ENCODE results near the gene CFAP410.
"Not testable (repeated sequence)": the region's sequence is repeated elsewhere in the genome, so short reads cannot be mapped to it uniquely, and the experiment has no call there.

Gene CFAP410

DNA sequence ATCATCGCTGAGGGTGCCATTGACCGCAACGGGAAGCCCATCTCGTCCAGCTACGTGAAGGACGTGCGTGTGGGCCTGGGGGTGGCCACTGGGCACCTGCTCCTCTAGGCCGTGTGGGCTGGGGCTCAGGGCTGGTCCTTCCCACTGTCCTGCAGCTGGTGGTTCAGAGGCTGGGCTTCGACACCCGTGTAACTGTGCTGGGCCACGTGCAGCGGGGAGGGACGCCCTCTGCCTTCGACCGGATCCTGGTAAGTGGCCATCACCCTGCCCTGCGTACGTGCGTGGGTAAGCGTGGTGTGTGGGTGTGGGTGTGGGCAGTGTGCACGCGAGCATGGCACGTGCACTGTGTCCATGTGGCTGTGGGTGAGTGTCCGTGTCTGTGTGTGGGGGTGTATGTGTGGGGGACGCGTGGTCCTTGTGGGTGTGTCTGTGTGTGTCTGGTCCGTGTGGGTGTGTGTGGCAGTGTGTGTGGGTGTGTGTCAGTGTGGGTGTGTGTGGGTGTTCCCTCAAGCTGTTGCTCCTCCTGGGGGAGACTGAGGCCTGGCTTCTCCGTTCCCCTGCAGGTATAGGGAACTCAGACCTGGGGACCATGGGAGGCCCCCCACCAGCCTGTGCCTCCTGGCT is 22.8 kb downstream of the CFAP410 start:
- DNase-seq (ENCODE audit: low read depth) = no peak

DNA sequence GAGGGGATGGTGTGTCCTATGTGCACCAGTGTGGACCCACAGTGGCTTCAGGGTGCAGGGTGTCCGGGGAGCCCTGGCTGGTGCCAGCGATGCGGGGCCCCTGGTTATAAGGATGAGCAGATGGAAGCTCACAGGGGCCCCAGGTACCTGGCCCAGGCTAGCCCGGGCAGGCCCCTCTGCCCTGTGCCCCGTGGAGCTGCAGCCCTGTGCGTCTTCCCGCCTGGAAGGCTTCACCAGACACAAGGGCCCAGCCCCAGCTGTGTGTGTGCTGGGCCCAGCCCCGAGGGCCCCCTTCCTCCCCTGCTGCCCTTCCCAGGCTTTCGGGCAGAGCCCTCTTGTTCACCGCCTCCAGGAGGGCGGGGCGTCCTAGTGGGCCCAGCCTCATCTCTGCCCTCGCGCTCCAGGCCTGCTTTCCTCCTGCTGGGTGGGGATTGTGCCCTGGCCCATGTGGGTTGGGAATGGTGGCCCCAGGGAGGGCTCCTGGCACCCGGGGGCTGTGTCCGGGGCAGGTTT is 23.4 kb downstream of the CFAP410 start:
- no peak for DNase-seq (ENCODE audit: low read depth)

GRCh38 chr21:44314561-44314960 is 24.6 kb downstream of the CFAP410 start:
- no peak for DNase-seq (ENCODE audit: low read depth)

- DNase-seq (ENCODE audit: low read depth) = no peak
Measured at GRCh38 chr21:44314128-44314527, 25.1 kb downstream of the CFAP410 start.

DNA sequence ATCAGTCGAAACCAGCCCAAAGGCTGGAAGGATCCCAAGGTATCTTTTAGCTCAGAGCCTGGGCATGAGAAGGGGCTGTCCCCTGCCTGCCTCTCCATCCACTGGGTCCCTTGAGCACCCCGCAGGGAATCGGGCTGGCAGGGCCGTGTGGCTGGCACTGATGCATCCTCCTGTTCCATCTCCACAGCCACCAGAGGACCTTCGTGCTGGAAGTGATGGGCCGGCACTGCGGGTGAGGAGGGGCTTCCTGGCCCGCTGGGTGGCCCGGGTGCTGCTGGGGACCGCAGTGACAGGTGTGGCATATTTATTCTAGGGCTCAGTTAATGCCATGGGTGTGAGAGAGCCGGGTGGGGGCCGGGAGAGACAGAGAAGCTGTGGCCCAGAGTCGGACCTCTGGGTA is 25.7 kb downstream of the CFAP410 start:
- no peak for DNase-seq (ENCODE audit: low read depth)

DNA sequence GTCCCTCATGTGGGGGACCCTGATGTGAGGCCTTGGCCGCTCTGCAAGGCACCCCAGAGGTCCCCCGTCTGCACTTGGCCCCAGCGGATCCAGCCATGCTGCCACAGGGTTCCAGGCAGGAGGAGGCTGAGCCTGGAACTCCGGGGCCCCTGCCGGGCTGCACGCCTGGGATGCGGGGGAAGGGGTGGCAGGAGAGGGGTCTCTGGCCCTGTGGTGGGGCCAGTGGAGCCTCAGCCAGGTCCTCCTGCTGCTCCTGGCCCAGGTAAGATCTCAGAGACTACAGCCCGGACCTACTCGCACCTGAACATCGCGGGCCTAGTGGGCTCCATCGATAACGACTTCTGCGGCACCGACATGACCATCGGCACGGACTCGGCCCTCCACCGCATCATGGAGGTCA is 26.5 kb downstream of the CFAP410 start:
- no peak for DNase-seq (ENCODE audit: low read depth)

GRCh38 chr21:44312089-44312488 is 27.1 kb downstream of the CFAP410 start:
- no peak for DNase-seq (ENCODE audit: low read depth)

DNA sequence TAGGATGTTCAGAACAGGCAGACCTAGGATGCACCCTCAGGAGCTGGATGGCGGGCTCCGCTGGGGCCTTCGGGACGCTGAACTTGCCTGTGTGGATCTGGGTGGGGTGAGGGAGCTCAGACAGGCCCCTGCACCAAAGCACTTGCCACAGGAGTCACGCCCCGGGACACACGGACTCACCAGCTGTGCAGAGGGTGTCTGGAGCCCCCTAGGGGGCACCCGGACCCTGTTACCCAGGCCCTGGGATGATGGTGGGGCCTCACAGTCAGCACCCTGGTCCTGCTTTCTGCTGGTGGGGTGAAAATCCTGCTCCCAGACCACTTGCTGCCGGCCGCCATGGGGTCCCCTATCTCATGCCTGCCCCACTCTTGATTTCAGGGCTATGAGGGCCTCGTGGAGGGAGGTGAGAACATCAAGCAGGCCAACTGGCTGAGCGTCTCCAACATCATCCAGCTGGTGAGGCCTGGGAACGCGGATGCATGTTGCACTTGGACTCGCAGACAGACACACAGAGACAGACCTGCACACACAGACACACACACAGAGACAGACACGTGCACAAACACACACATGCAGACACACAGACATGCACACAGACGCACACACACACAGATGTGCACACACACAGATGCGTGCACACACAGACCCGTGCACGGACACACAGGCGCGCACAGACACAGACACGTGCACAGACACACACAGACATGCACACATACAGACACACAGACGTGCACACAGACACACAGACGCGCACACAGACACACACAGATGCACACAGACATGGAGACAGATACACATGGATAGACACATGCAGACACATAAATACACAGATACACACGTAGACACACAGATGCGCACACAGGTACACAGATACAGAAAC is 28.3 kb downstream of the CFAP410 start:
- DNase-seq (ENCODE audit: low read depth) = no peak

DNA sequence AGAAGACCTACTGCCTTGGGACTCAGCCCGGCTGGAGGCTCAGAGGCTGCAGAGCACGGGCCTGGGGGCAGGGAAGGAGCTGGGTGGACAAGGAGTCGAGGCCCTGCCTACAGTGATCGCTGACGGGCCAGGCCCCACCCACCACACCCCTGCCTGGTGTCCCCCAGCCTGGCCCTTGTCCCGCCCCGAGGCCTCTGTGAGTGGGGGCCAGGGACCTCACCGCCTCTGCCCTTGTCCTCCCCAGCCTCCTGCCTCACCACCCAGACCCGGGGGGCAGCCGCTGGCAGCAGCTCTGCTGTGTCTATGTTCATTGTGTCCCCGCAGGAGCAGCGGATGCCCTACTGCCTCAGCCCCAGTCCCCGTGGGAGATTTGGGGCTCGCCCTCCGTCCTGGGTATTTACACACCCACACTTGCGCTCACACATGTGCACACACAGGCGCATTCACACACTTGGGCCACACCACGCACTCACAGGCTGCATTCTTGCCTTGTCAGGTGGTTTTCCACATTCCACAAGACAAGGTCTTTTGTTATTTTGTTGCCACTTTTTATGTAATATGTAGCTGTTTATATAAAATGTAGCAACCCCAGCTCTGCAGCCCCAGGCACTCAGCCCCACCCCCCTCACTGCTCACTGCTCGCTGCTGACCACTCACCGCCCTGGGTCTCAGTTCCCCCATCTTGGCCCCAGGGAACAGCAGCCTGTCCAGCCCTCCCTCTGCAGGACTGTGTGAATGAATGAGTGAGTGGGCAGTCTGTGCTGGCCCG is 32.1 kb downstream of the CFAP410 start:
- peak; percentile 77 for DNase-seq (ENCODE audit: low read depth)

GRCh38 chr21:44305691-44306090 is 33.5 kb downstream of the CFAP410 start:
- DNase-seq (ENCODE audit: low read depth) = no peak

DNA sequence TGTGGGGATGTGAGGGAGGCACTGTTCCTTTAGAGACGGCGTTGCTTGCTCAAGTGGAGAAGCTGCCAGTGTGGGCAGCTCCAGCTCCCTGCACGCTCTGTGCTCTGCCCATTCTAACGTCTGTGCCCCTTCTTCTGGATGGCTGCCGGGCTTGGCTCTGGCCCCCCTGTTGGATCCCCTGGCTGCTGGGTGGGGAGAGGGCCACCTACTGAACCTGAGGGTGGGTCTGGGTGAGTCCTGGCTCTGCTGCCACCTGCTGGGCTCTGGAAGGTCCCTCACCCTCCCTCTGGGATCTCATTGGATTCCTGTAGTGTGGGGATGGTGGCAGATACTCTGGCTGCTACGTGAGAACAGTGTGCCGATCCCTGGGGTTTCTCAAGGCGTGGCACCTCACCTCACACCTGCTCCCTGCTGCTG is 34.3 kb downstream of the CFAP410 start:
- DNase-seq (ENCODE audit: low read depth) = peak; percentile 32

DNA sequence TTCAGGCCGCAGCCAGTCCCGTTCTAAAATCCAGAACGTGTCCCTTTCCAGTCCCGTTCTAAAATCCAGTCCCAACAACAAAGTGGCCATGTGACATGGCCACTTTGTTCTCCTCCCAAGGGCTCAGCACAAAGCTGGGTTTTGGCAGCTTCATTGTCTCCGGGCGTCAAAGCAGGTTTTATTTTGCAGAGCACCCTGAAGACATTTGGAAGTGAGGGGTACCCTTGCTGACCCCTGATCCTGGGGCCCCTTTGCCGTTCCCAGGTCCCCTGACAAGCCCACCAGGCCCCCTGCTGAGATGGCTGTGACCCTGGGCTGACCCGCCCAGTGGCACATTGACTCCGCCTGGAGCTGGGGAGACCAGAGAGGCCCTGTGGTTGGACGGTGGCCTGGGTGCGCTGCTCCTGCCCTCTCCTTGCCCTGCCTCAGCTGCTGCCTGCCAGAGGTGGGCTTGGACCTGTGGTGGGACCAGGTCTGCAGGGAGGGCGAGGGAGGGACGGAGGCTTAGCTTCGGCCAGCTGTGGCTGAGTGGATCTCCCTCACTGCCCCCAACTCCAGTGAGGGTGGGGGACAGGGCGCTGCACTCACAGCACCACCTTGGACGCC is 35.1 kb downstream of the CFAP410 start:
- DNase-seq (ENCODE audit: low read depth) = no peak

- no peak for DNase-seq (ENCODE audit: low read depth)
Measured at GRCh38 chr21:44303490-44303981, 35.7 kb downstream of the CFAP410 start.

DNA sequence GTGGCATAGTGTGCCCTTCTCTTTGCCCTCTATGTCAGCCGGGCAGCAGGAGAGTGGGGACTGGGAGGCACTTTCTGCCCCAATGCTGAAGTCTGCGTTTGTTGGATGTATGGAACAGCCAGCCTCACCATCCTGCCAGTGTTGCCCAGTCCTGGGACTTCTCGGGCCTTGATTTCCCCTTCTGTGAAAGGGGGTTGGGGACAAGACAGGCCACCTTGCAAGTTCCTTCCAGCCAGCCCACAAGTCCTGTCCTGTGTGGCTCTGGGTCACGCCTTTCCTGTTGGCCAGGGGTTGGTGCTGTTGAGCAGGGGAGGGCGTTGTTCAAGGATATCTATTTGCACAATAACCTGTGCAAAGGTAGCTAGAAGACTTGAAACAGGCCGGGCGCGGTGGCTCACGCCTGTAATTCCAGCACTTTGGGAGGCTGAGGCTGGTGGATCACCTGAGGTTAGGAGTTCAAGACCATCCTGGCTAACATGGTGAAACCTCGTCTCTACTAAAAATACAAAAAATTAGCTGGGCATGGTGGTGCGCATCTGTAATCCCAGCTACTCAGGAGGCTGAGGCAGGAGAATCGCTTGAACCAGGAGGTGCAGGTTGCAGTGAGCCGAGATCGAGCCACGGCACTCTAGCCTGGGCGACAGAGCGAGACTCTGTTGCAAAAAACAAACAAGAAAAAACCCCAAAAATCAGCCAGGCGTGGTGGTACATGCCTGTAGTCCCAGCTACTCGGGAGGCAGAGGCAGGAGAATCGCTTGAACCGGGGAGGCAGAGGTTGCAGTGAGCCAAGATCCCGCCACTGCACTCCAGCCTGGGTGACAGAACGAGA is 36.4 kb downstream of the CFAP410 start:
- not testable (repeated sequence) for DNase-seq (ENCODE audit: low read depth)

DNA sequence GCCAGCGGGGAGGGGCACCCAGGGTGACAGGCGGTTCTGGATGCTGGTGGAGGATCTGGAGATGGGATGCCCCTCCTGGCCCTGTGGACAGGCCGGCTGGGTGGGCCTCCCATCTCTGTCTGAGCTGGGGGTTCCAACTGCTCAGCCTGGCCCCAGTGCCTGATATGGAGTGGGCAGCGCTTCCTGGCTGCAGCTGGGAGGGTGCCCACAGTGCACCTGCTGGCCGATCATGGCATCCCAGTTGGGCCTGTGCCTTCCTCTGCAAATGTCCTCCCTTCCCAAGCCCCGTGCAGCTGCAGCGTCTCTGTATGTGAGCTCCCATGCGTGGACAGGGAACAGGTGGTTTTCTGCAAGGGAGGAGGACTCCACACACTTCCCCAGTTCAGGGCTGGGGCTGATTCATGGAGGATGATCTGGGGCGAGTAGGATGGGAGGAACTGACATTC is 37.2 kb downstream of the CFAP410 start:
- no peak for DNase-seq (ENCODE audit: low read depth)

GRCh38 chr21:44301141-44301540 is 38.0 kb downstream of the CFAP410 start:
- DNase-seq (ENCODE audit: low read depth) = no peak

GRCh38 chr21:44300262-44300959 is 38.8 kb downstream of the CFAP410 start:
- peak; percentile 32 for DNase-seq (ENCODE audit: low read depth)

DNA sequence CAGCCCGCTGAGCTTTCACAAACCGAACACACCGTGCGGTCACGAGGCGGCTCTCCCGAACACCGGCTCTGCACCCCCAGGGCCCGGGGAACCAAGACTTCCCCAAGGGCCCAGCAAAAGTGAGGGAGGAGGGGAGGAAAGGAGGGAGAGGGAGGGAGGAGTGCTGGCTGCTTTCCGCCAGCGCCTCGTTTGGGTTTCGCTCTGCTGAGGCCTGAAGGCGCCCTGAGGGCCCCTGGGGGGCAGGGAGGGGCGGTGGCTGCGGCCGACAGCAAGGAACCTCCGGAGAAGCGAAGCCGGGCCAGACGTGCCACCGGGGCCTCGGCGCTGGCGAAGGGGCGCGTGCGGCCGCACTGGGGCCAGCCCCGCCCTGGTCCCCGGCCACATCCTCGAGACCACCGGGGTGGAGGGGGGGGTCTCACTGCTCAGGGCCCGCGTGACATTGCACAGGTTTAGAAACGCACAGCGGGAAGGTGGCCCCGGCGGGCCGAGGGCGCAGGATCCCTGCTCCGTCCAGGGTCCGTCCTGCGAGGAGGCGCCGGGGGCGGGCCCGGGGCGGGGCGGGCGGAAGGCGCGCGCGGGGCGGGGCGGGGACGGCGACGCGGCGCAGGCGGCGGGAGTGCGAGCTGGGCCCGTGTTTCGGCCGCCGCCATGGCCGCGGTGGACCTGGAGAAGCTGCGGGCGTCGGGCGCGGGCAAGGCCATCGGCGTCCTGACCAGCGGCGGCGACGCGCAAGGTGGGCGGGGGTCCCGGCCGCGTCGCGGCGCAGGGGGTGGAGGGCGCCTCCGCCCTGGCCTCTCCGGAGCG is 39.5 kb downstream of the CFAP410 start, which contains the start of gene PFKL:
Gene PFKL (plus strand): TSS at position 596 of the 804 bp plus-strand sequence. CDS start 53 bp downstream, at position 649.
- peak; percentile 31 for DNase-seq (ENCODE audit: low read depth)

- peak; percentile 30 for DNase-seq (ENCODE audit: low read depth)
Measured at GRCh38 chr21:44299085-44299457, 40.1 kb downstream of the CFAP410 start.

All from amniotic epithelial cell (primary cell).